Neural cell (in vitro differentiated cells): ENCODE data around the gene A4GALT.

Source experiments
- EP300 ChIP-seq: fragments of 450-650 bp; conservative IDR thresholded peaks from 2 replicates; pipeline ENCODE4 v1.6.1; 2014; ENCODE audit warnings: antibody characterized with exemption, mild to moderate bottlenecking, moderate library complexity; ENCODE audit not compliant: poor library complexity, severe bottlenecking
- EZH2 ChIP-seq: fragments of 200-600, 300-800 bp; shearing (Covaris generic), sonication (generic); IDR thresholded peaks from 2 replicates; pipeline ENCODE4 v1.6.1; 2014; ENCODE audit warnings: antibody characterized with exemption, low read length, borderline replicate concordance, mild to moderate bottlenecking; ENCODE audit not compliant: insufficient read depth, poor library complexity, severe bottlenecking
- TF ChIP-seq, protein P1 (sequence below): fragments of 450-650 bp; IDR thresholded peaks from 2 replicates; pipeline ENCODE4 v1.5.1; 2014; ENCODE audit warnings: antibody characterized with exemption, mild to moderate bottlenecking, moderate library complexity; ENCODE audit not compliant: poor library complexity, severe bottlenecking

DNA sequence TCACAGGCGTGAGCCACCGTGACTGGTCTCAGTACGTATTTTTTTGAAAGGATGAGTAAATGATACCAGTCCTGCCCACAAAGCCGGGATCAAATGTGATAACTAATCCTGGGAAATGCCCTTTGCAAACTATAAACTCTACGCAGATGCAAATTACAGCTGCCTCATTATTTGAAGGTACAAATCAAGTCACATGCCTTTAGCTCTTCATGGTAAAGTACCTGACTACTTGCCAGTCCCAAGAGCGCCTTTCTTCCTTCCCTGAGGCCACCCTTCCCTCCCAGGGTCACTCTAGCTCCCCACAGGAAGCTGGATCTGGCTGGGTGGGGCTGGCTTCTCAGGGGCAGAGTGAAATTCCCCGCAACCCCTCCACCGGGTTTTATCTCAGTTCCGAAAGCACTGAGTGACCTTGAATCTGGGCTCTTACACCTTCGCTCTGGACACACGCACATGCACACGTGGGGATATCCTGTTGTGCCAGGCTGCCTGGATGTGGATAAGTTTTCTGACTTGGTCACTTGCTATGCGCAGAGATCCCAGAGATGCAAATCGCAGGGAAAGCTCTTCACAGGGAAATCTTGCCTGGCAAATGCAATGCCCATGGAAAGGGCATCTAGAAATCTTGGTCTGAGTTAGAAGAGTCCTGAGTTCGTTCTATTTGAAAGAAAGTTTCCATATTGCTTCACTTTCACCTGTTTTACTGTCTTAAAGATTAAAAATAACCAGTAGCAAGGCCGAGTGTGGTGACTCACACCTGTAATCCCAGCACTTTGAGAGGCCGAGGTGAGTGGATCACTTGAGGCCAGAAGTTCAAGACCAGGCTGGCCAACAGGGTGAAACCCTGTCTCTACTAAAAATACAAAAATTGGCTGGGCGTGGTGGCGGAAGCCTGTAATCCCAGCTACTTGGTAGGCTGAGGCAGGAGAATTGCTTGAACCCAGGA, 8.5 kb downstream of the A4GALT start:
- TF ChIP-seq, protein P1, sequence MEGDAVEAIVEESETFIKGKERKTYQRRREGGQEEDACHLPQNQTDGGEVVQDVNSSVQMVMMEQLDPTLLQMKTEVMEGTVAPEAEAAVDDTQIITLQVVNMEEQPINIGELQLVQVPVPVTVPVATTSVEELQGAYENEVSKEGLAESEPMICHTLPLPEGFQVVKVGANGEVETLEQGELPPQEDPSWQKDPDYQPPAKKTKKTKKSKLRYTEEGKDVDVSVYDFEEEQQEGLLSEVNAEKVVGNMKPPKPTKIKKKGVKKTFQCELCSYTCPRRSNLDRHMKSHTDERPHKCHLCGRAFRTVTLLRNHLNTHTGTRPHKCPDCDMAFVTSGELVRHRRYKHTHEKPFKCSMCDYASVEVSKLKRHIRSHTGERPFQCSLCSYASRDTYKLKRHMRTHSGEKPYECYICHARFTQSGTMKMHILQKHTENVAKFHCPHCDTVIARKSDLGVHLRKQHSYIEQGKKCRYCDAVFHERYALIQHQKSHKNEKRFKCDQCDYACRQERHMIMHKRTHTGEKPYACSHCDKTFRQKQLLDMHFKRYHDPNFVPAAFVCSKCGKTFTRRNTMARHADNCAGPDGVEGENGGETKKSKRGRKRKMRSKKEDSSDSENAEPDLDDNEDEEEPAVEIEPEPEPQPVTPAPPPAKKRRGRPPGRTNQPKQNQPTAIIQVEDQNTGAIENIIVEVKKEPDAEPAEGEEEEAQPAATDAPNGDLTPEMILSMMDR, result no peak
- TF ChIP-seq EP300, result no peak
- no peak for TF ChIP-seq EZH2
